HG03457 (cell line): ENCODE measurements around the gene NDRG3.
A peak's percentile ranks its signal among the peaks of the same experiment; 100 is the strongest.

ENCODE experiments used
- ATAC-seq: cut with Tn5 transposase; IDR thresholded peaks from one replicate; pipeline ENCODE4 v1.9.1; 2021; ENCODE audit warnings: moderate number of reproducible peaks; ENCODE audit not compliant: unreplicated experiment

Gene NDRG3

GRCh38 chr20:36745927-36746659 lies at the start of gene NDRG3:
Gene NDRG3, minus strand, starts transcription at chr20:36746090. Its CDS starts 24,355 bp downstream, at chr20:36721735.
- ATAC-seq: peak; percentile 70

GRCh38 chr20:36794116-36794474 lies 48.2 kb upstream of the NDRG3 start:
- no peak for ATAC-seq

DNA sequence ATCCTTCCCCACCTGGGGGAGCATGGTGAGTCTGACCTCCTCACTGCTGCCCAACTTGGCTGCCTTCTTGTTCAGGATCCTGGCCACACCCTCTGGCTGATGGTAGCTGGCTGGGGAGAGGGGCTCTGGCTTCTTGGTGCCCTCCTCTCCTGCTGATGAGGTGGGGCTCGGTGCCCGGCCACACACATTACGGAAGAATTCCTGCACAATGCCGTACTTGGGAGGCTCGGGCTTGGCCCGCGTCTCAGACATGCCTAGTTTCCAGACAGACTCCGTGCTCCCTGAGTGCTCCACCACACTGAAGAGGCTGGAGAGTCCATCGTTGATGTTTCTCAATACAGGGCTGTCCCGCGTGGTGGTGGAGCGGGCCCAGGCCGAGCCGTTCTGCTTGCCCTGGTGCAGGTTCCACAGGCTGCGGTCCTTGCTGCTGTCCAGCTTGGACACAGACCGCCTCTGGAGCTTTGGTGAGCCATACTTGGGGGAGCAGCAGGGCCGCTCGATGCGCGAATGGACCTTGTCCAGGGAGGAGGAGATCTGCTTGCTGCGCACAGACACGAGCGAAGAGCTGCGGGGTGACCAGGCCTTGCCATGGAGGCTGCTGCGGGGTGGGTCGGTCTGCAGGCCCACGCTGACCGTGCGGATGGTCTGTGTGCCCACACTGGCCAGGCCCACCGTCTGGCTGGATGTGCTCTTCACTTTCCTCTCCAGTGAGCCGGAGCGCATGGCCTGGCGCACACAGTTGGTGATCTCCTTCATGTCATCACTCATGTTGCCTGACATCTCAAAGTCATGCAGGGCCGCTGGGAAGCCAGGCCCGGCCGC lies 47.6 kb upstream of the NDRG3 start:
- ATAC-seq: no peak

DNA sequence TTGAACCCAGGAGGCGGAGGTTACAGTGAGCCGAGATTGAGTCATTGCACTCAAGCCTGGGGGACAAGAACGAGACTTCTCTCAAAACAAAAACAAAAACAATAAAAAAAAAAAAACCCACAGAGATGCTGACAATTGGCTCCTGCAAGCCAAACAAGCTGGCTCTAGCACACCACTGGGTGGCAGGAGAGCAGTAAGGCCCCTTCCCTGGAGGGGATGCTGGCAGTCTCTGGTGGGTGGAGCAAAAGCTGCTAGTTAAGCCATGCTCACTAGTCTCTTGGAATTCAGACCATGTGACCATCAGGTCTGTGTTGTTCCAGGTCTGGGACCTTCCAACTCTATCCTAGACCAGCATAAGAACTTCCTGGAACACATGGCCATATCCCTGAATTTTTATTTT lies 46.5 kb upstream of the NDRG3 start:
- no peak for ATAC-seq

- no peak for ATAC-seq
Observed at GRCh38 chr20:36791862-36792261, 46.0 kb upstream of the NDRG3 start.

- ATAC-seq: no peak
Observed at GRCh38 chr20:36786663-36787062, 40.8 kb upstream of the NDRG3 start.

GRCh38 chr20:36786246-36786645 lies 40.4 kb upstream of the NDRG3 start:
- ATAC-seq: no peak

DNA sequence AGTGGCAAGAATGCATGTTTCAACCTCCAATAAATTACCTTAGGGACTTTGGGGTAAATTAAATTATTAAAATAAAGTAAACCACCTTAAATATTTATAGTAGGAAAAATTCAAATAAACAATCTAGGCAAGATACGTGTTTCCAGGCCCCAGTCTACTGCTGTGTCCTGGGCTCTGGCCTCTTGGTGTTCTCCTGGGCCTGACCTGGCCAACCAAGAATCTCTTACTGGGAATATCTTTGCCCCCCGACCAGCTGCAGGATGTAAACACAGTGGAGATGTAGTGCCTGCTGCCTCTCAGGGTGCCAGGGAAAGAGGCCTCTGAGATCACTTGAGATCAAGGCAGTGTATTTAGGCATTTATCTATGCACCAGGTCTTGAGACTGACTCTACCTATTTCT lies 39.4 kb upstream of the NDRG3 start:
- ATAC-seq: no peak

- ATAC-seq: no peak
Observed at GRCh38 chr20:36784900-36785299, 39.0 kb upstream of the NDRG3 start.

DNA sequence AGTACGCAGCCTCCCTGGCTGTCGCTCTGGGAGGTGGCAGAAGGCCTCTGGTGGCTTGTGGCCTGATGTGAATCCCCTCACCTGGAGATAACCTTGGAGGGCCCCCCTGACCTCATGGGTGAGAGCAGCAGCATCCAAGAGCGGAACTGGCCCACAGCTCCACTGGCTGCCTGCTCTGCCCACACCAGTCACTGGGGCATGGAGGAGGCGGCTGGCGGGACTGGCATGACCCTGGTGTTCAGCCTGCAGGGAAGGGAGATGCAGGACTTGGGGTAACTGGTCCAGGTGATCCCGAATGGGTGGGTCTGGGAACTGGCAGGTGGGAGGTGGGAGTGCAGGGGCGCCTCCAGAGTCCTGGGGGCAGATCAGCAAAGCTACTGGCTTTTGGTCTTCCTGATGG lies 38.2 kb upstream of the NDRG3 start:
- ATAC-seq: no peak

DNA sequence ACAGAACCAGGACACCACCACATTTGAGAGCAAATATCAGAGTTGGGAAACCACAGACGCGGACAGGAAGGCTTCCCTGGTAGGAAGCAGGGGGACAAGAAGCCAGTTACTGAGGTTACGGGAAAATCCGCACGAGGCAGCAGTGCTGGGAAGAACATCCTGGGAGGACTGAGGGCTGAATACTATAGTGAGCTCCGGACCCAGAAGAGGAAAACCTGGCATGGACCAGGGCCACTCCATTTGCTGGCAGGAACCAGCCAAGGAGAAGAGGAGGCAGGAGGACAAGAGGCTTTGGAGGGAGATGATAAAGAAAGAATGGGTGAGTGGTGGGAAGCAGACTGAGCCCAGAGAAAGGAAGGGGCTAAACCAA lies 33.8 kb upstream of the NDRG3 start:
- ATAC-seq: no peak

GRCh38 chr20:36778831-36779655 lies 33.2 kb upstream of the NDRG3 start:
- ATAC-seq: no peak

- ATAC-seq: no peak
Observed at GRCh38 chr20:36777576-36777975, 31.7 kb upstream of the NDRG3 start.

DNA sequence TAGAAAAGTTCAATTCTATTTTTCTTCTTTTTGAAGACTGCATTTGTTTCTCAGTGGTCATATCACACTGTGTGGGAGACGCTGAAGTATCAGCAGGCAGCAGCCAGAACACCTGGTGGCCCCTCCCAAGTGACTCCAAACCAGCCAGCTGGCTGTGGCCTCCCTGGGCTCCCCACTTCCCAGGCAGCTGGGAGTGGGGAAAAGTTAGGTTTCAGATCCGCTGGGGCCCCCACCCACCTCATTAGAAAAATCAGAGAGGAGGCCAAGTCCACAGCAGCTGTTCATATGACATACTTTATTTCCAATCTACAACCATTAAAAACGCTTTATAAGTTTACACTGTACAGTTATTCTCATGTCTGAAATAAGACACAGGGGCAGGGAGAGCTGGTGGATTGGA lies 31.3 kb upstream of the NDRG3 start:
- ATAC-seq: no peak

DNA sequence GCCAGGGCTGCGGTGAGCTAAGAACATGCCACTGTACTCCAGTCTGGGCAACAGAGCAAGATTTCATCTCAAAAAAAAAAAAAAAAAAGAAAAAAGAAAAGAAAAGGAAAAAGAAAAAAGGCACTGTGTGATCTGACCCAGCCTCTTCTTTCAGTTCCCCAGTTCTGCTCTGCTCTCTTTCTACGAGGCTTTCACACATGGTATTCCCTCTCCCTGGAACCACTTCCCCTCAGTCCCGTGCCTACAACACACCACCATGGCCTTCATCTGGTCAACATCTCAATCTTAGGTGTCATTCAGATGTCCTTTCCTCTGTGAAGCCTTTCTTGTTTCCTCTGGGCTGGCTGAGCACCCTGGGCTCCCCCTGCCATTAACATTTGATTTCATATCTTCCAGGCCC lies 29.9 kb upstream of the NDRG3 start:
- ATAC-seq: no peak

GRCh38 chr20:36775196-36775595 lies 29.3 kb upstream of the NDRG3 start:
- ATAC-seq: no peak

- peak; percentile 62 for ATAC-seq
Observed at GRCh38 chr20:36773597-36774390, 27.9 kb upstream of the NDRG3 start, which contains the start of gene DSN1. Gene DSN1, minus strand, starts transcription at chr20:36773763. Its CDS starts 2,305 bp downstream, at chr20:36771458.

GRCh38 chr20:36773107-36773596 lies 27.3 kb upstream of the NDRG3 start:
- ATAC-seq: no peak

DNA sequence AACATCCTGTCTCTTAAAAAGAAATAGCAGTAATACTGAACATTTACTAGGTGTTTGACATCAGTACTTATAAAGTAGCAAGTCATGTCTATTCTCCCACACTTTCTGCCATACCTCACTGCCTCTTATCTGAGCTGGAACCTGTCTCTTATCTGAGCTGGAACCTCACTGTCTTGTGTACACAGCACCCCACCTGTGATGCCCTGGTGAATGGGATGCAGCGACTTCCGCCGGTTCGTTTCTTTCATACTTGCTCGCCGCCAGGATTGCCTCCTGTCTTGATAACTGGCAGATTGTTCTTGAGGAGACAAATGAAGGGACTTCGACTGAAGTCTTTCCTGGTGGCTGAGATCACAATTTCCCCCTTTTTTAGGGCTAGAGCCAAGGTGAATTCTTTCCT lies 24.8 kb upstream of the NDRG3 start:
- ATAC-seq: no peak

DNA sequence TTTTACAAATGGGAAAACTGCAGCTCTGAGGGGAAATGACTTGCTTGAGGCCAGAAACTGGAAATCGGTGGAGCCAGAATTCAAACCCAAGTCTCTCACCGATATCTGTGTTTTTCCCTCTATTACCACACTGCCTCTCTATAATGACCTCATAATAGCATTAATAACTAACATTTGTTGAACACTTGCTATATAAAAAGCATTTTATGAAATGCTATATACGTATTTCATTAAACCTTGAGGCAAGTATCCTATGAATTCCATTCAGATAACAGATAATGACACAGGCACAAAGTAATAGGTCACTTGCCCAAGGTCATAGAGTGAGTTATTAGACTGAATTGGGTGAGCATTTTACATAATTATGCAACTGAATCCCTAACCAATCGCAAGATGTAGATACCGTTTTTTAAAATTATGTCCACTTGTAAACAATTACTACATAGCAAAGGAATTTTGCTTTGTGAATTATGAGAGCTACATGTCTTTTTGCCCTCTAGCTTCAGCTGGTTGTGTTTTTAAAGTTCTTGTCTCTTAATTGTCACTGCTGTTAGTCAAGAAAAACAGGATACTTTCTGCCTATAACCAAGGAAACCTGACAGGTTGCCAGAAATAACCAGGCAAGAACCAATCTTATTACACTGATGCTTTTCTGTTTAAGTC lies 23.0 kb upstream of the NDRG3 start:
- no peak for ATAC-seq
